HG03280 (cell line): ENCODE measurements around the gene GFI1B.
"Not testable (repeated sequence)": the region's sequence is repeated elsewhere in the genome, so short reads cannot be mapped to it uniquely, and the experiment has no call there.

ENCODE experiments used
- ATAC-seq: cut with Tn5 transposase; IDR thresholded peaks from one replicate; pipeline ENCODE4 v1.9.1; 2021; ENCODE audit warnings: mild to moderate bottlenecking, moderate library complexity; ENCODE audit not compliant: unreplicated experiment

Gene GFI1B

DNA sequence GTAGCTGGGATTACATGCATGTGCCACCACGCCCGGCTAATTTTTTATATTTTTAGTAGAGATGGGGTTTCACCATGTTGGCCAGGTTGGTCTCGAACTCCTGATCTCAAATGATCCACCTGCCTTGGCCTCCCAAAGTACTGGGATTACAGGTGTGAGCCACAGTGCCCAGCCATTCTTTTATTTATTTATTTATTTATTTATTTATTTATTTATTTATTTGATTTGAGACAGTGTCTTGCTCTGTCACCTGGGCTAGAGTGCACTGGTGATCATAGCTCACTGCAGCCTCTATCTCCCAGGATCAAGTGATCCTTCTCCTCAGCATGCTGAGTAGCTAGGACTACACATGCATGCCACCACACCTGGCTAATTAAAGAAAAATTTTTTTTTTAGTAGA, 10.6 kb upstream of the GFI1B start:
- ATAC-seq, result not testable (repeated sequence)

- no peak for ATAC-seq
Measured at GRCh38 chr9:132969783-132970182, 8.7 kb upstream of the GFI1B start.

GRCh38 chr9:132970324-132971062, 8.0 kb upstream of the GFI1B start:
- ATAC-seq, result no peak

DNA sequence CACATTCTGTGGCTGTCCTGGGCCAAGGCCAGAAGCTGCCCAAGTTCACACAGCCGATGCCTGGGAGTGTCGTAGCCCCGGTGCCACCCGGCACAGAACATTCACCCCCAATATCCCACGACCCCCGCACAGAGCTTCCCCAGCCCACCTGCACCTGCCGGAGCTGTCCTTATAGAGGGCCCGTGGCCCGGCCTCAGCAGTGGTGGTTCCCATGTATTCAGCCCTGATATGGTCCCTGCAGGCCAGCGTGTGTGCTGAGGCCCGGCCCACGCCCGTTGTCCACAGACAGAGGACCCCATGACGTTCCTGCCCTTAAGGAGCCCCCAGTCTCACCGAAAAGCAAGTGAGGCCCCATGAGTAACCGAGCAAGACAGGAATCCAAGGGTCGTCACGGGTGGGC, 5.3 kb upstream of the GFI1B start:
- ATAC-seq, result no peak

DNA sequence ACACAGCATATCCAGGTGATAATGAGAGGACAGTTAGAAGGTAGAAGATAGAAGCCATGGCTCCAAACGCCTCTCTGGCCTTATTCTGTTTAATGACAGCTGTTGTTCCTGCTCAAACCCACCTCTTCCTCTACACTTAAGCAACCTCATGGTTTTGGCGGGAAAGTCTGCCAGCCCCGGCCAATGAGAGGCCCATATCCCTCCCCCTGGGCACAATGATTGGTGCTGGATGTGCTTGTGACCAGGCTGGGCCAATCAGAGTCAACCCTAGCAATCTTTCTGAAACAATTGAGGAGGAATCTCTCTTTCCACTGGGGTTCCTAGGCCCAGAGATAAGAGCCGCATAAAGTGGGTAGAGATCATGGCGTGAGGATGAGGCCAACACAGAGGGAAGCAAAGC, 4.8 kb upstream of the GFI1B start:
- ATAC-seq, result no peak

- ATAC-seq, result no peak
Measured at GRCh38 chr9:132975961-132976360, 2.5 kb upstream of the GFI1B start.

DNA sequence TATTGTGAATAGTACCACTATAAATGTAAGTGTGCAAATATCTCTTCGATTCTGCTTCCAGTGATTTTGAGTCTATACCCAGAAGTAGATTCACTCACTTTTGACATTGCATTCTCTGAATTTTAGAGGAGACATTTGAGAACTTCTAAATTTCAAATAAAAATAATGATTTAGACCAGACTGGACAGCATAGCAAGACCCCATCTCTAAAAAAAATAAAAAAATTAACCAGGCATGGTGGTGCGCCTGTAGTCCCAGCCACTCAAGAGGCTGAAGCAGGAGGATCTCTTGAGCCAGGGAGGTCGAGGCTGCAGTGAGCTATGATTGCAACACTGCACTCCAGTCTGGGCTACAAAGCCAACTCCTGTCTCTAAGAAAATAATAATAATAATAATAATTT, 1.9 kb upstream of the GFI1B start:
- no peak for ATAC-seq

DNA sequence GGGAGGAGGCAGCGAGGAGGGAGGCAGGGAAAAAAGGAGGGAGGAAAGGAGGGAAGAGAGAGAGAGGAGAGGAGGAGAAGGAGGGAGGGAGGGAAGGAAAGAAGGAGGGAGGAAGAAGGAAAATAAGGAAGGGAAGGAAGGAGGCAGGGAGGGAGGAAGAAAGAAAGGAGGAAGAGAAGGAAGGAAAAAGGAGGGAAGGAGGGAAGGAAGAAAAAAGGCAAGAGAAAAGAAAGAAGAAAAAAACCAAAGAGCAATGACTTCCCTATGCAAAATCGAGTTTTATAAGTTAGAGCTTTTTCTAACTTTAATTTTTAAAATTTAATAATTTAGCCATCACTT, 413 bp upstream of the GFI1B start:
- no peak for ATAC-seq

DNA sequence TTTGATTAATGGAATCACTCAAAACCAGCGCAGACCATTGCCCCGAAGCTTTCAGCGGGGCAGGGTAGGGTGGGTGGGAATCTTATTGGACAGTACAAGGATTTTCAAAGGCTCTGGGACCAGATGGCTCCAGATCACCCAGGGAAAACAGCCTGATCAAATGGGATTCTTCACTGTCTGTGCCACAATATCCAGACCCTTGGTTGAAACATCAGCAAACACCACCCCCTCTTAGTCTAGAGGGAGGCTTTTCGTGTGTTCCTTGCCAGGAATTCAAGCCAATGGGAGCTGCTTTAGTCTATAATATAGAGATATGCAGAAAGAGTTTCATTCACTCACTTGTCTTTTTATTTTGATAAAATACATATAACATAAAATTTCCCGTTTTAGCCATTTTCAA, 1.7 kb downstream of the GFI1B start:
- no peak for ATAC-seq

GRCh38 chr9:132982458-132982857, 4.0 kb downstream of the GFI1B start:
- no peak for ATAC-seq

GRCh38 chr9:132983491-132984201, 5.2 kb downstream of the GFI1B start:
- no peak for ATAC-seq

- no peak for ATAC-seq
Measured at GRCh38 chr9:132984202-132985070, 5.9 kb downstream of the GFI1B start.

GRCh38 chr9:132985071-132985350, 6.5 kb downstream of the GFI1B start:
- no peak for ATAC-seq

GRCh38 chr9:132985489-132985888, 7.0 kb downstream of the GFI1B start:
- ATAC-seq, result no peak

GRCh38 chr9:132986114-132986513, 7.6 kb downstream of the GFI1B start:
- no peak for ATAC-seq

DNA sequence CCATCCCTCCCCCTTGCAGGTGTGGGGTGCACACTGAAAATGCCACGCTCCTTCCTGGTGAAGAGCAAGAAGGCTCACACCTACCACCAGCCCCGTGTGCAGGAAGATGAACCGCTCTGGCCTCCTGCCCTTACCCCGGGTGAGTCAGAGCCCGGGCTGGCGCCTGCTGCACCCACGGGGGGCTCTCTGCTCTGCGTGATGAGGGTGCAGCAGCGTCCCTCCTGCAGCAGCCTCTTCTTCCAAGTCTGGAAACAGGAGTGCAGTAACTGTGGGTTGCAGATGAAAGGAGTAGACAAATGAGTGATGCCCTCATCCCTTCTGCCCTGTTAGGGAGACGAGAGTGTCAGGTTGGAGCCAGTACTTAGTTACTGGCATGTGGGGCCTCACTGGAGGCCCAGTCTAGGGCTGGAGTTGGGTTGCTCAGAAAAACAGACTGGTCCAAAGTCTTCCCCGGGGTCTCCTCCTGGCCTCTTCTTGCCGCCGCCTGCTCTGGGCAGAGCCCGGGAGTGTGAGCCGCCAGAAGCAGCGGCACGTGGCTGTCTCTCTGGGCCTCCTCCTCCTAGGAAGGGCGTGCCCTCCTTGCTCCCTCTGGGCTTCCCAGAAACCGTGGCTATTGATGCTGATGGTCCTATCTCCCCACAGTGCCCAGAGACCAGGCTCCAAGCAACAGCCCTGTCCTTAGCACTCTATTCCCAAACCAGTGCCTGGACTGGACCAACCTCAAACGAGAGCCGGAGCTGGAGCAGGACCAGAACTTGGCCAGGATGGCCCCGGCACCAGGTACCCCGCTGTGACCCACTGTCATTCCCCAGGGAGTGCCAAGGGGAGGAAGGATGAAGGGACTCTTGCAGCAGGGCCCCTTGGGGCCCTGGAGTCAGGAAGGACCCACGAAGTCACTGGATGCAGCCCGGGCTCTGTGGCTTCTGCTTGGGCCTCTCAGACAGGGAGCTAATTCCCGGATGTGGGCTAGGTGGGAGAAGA, 8.4 kb downstream of the GFI1B start:
- ATAC-seq, result no peak

DNA sequence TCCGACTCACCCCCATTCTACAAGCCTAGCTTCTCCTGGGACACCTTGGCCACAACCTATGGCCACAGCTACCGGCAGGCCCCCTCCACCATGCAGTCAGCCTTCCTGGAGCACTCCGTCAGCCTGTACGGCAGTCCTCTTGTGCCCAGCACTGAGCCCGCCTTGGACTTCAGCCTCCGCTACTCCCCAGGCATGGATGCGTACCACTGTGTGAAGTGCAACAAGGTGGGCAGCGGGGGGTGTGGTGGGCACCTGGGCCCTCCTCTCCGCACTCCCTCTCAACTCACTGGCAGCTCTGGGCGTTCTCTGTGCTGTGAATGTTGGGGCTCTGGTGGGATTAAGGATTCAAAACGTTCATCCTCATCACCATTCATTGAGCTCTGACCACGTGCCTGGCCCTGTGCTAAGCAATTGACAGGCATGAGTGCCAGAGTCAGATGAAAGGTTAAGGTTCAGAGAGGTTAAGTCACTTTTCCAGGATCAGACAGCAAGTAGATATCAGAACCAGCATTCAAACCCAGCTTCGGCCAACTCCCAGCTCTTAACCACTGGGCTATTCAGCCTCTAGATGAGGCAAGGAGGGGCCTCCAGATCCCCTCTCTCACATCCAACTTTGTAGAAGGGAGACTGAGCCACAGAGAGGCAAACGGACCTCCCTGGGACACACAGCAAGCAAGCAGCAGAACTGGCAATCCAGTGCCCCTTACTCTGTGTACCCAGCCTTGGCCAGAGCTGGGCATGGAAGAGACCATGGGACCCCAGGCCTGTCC, 9.9 kb downstream of the GFI1B start:
- ATAC-seq, result no peak

GRCh38 chr9:132989014-132989310, 10.5 kb downstream of the GFI1B start:
- no peak for ATAC-seq

DNA sequence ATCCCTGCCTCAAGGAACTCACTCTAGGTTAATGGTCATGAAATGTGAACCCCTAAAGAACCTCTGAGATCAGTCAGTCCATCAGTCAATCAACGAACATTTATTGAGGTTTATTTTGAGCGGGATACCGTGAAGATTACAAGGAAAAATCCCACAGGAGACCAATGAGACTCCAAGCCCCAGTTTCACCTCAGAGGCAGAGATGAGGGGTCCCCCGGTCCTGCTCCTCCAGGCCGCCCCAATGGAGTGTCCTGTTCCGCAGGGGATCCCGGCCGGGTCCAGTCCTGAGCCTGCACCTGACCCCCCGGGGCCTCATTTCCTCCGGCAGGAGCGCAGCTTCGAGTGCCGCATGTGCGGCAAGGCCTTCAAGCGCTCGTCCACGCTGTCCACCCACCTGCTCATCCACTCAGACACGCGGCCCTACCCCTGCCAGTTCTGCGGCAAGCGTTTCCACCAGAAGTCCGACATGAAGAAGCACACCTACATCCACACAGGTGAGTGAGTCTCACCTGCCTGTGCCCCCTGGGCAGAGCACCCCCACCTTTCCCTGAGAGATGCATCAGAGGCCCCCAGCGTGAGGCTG, 11.0 kb downstream of the GFI1B start:
- no peak for ATAC-seq

GRCh38 chr9:132989998-132990557, 11.6 kb downstream of the GFI1B start:
- ATAC-seq, result not testable (repeated sequence)
